HG03558 (cell line): ENCODE data around the gene DNAAF2.
"Not testable (repeated sequence)": the region's sequence is repeated elsewhere in the genome, so short reads cannot be mapped to it uniquely, and the experiment has no call there.

Source experiments
- ATAC-seq: cut with Tn5 transposase; IDR thresholded peaks from one replicate; pipeline ENCODE4 v1.9.1; 2021; ENCODE audit warnings: moderate number of reproducible peaks; ENCODE audit not compliant: unreplicated experiment; ENCODE audit errors: extremely low read depth

Gene DNAAF2

GRCh38 chr14:49585803-49586672, 49.0 kb downstream of the DNAAF2 start, which contains the start of gene RPS29:
Gene RPS29, minus strand, starts transcription at chr14:49586380. Its CDS starts 34 bp downstream, at chr14:49586346.
- ATAC-seq = peak; percentile 80

- ATAC-seq = not testable (repeated sequence)
Observed at GRCh38 chr14:49584981-49585640, 49.9 kb downstream of the DNAAF2 start.

- no peak for ATAC-seq
Observed at GRCh38 chr14:49584058-49584457, 51.0 kb downstream of the DNAAF2 start.

- no peak for ATAC-seq
Observed at GRCh38 chr14:49583629-49584028, 51.4 kb downstream of the DNAAF2 start.

GRCh38 chr14:49582113-49582977, 52.7 kb downstream of the DNAAF2 start:
- ATAC-seq = no peak

GRCh38 chr14:49581209-49582112, 53.6 kb downstream of the DNAAF2 start:
- ATAC-seq = no peak

GRCh38 chr14:49579841-49580240, 55.2 kb downstream of the DNAAF2 start:
- no peak for ATAC-seq

GRCh38 chr14:49578141-49578540, 56.9 kb downstream of the DNAAF2 start:
- ATAC-seq = no peak
